GM13976 (cell line): ENCODE results near the gene ELOB.

Experiments used
- DNase-seq: peaks from one replicate; pipeline ENCODE4 v3.0.0; 2012; ENCODE audit warnings: low spot score
- in situ Hi-C: fragments of 300-500 bp; cut with MboI; formaldehyde crosslinking; loops from one replicate; pipeline ENCODE4 v1.12.0; 2022; ENCODE audit warnings: low sequenced_read_pairs, mixed read lengths, inconsistent platforms; ENCODE audit not compliant: unreplicated experiment
- TF ChIP-seq, protein P1 (sequence below): IDR thresholded peaks from 2 replicates; pipeline ENCODE4 v1.5.1; 2012; ENCODE audit warnings: borderline replicate concordance, mild to moderate bottlenecking; ENCODE audit not compliant: insufficient read depth; ENCODE audit errors: extremely low read depth, missing control alignments, control extremely low read depth

Gene ELOB

DNA sequence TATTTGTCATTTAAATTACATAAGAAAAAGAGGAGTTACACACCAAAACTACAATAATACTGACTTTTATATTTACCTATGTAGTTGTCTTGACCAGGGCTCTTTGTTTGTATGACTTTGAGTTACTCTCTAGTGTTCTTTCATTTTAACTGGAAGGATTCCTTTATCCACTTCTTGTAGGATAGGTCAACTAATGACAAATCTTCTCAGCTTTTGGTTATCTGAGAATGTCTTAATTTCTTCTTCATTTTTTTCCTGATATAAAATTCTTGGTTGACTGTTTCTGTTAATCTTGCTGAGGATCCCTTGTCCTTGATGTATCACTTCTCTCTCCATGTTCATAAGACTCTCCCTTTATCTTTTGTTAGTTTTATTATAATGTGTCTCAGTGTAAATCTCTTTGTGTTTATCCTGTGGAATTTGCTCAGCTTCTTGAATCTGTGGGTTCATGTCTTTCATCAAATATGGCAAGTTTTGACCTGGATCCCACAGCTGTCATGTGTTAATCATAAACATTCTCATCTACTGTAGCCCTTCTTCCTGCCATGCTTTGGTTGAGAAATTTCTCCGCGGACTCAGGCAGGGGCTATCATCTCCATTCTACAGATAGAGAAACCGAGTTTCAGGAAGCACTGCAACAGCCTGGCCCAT, 26.6 kb upstream of the ELOB start:
- no peak for DNase-seq
- in situ Hi-C loops, result no loop called here
- TF ChIP-seq, protein P1, sequence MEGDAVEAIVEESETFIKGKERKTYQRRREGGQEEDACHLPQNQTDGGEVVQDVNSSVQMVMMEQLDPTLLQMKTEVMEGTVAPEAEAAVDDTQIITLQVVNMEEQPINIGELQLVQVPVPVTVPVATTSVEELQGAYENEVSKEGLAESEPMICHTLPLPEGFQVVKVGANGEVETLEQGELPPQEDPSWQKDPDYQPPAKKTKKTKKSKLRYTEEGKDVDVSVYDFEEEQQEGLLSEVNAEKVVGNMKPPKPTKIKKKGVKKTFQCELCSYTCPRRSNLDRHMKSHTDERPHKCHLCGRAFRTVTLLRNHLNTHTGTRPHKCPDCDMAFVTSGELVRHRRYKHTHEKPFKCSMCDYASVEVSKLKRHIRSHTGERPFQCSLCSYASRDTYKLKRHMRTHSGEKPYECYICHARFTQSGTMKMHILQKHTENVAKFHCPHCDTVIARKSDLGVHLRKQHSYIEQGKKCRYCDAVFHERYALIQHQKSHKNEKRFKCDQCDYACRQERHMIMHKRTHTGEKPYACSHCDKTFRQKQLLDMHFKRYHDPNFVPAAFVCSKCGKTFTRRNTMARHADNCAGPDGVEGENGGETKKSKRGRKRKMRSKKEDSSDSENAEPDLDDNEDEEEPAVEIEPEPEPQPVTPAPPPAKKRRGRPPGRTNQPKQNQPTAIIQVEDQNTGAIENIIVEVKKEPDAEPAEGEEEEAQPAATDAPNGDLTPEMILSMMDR, result no peak

DNA sequence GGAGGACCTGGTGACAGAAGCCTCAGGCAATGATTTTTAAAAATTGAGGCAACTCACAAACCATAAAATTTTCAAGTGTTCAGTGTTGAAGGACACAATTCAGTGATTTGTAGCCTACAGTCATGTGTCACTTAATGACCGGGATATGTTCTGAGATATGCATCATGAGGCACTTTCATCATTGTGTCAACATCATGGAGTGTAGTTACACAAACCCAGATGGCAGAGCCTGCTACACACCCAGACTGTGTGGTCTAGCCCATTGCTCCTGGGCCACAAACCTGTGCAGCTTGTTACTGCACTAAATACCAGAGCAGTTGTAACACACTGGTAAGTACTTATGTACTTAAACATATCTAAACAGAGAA, 22.8 kb upstream of the ELOB start:
- in situ Hi-C loops, result no loop called here
- TF ChIP-seq, protein P1, result no peak

DNA sequence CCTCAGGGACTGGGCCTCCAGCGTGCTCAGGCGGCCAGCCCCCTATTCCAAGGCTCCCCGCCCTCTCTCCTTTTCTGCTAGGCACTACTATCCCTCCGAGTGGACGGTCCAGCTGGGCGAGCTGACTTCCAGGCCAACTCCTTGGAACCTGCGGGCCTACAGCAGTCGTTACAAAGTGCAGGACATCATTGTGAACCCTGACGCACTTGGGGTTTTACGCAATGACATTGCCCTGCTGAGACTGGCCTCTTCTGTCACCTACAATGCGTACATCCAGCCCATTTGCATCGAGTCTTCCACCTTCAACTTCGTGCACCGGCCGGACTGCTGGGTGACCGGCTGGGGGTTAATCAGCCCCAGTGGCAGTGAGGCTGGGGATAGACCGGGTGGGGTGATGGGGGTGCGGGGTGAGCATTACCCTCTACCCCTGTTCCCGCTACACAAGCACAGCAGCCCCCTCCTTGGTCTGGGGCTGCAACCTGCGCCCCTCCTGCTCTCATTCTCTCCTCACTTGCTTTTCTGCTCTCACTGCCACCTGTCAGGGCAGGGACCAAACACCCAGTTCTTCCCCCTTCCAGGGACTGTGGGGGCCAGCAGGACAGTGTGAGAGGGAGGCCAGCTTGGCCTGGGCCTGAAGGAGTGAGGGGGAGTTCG, 22.3 kb upstream of the ELOB start:
- in situ Hi-C loops, result no loop called here
- no peak for DNase-seq
- TF ChIP-seq, protein P1, result no peak

More for the DNA sequence above, 22.8 kb upstream of the ELOB start:
- no peak for DNase-seq

DNA sequence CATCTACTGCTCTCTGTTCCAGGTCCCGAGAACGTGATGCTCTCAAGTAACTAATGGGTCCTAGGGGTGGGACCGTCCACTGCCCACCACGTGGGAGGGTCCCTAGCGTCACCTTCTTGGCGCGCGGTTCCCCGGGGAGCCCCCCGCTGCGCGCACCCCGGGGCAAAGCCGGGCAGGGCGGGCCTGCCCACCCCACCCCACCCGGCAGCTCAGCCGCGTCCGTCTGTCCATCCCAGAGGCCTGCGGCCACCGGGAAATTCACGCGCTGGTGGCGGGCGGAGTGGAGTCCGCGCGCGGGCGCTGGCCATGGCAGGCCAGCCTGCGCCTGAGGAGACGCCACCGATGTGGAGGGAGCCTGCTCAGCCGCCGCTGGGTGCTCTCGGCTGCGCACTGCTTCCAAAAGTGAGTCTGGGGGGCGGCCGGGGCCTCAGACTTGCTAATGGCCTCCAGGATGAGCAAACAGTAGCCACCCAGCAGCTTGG, 21.7 kb upstream of the ELOB start:
- in situ Hi-C loops, result no loop called here
- DNase-seq, result no peak
- TF ChIP-seq, protein P1, result no peak

DNA sequence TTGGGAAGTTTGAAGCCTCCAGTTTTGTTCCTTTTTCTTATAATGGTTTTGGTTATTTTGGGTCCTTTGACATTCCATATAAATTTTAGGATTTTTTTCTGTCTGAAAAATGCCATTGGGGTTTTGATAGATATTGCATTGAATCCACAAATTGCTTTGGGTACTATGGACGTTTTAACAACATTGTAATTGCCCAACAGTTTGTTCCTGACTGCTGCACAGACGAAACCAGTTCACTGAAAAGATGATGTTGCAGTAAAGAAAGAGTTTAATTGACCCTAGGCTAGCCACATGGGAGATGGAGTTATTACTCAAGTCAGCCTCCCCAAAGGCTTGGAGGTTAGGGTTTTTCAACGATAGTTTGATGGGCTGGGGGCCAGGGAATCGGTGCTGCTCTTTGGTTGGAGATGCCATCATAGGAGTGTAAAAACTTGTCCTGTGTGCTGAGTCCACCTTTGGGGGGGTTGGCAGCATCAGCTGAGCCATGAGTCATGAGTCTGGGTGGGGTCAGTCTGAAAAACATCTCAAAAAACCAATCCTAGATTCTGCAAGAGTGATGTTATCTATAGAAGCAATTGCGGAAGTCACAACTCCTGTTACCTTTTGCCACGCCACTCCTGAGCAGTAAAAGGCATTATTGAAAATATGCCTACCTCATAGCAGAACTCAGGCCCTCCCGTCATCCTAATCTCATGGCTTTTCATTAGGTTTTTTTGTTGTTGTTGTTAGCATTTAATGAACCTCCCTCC, 18.5 kb upstream of the ELOB start:
- in situ Hi-C loops, result no loop called here
- TF ChIP-seq, protein P1, result no peak
- DNase-seq, result no peak

DNA sequence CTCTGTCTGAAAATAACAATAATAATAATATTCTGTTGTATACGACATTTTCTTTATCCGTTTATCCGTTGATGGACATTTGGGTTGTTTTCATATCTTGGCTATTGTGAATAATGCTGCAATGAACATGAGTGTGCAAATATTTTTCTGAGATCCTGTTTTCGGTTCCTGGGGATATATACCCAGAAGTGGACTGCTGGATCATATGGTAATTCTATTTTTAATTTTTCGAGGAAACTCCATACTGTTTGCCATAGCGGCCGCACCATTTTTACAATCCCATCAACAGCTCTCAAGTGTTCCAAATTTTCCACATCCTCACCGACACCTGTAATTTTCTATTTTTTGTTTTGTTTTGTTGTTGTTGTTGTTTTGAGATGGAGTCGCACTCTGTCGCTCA, 15.9 kb upstream of the ELOB start:
- no peak for DNase-seq
- in situ Hi-C loops, result no loop called here
- TF ChIP-seq, protein P1, result no peak
